ENCODE results near the gene THSD1.

DNA sequence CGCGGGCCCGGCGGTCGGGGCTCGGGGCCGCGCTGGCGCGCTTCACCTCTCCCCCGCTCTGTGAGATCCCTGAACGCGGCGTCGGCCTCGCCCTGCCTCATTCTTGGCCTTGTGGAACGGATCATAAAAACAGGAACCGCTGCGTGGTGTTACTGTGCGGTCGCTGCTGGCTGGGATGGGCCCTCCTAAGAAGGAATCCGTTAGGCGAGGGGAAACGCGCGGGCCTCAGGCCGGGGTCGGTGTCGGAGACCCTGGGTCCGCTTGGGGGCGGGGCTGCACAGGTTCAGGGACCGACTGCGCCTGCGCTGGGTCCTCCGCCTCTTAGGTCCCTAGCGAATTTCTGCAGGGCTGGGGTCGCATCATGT lies 49.7 kb upstream of the THSD1 start:
- TF ChIP-seq EZH2 (IDR thresholded peaks at IDR 0.05; ENCODE audit: low read length, missing control alignments) (no peak), CTCF (conservative IDR thresholded peaks at IDR 0.05 in 1 of 2, IDR thresholded peaks at IDR 0.05 in 1 of 2; ENCODE audit: low read depth in 1 of 2, low read length in 2 of 2) (no peak)

All from fibroblast of lung (primary cell).